Astrocyte (in vitro differentiated cells and primary cell): ENCODE data around the gene CNTNAP2. TPM values are rescaled to one million over a fixed set of nuclear protein-coding genes. Genes with fewer than 3 reads are reported as not detected.

Experiments used
- DNase-seq: peaks from one replicate; pipeline ENCODE4 v3.0.0-alpha.2; 2010; ENCODE audit warnings: low read depth
- FAIRE-seq: peaks from 2 replicates; lab custom pipeline; 2011; peaks lifted over from hg19 to GRCh38; lab: Jason Lieb, UNC
- H2AFZ ChIP-seq: 2 replicates; pipeline ENCODE4 v1.6.0; 2012; ENCODE audit warnings: low read depth, low read length, inconsistent platforms
- H3K27ac ChIP-seq: 2 replicates; pipeline ENCODE4 v1.5.1; 2011; ENCODE audit warnings: low read depth, low read length, inconsistent platforms
- H3K27me3 ChIP-seq: 2 replicates; pipeline ENCODE4 v1.6.0; 2011; ENCODE audit warnings: low read length, inconsistent platforms; ENCODE audit not compliant: insufficient read depth
- H3K36me3 ChIP-seq: 2 replicates; pipeline ENCODE4 v1.5.1; 2011; ENCODE audit warnings: low read length, inconsistent platforms; ENCODE audit not compliant: insufficient read depth
- H3K4me1 ChIP-seq: 2 replicates; pipeline ENCODE4 v1.5.1; 2011; ENCODE audit warnings: low read length, inconsistent platforms; ENCODE audit not compliant: insufficient read depth
- H3K4me2 ChIP-seq: 2 replicates; pipeline ENCODE4 v1.6.0; 2012; ENCODE audit warnings: low read length, inconsistent platforms
- H3K4me3 ChIP-seq: 2 replicates; pipeline ENCODE4 v1.5.1; 2011; ENCODE audit warnings: low read depth, mild to moderate bottlenecking, low read length, inconsistent platforms; ENCODE audit not compliant: insufficient read depth
- H3K79me2 ChIP-seq: 2 replicates; pipeline ENCODE4 v1.6.0; 2012; ENCODE audit warnings: mild to moderate bottlenecking, low read length, inconsistent platforms; ENCODE audit not compliant: insufficient read depth
- H3K9ac ChIP-seq: 2 replicates; pipeline ENCODE4 v1.6.0; 2012; ENCODE audit warnings: mild to moderate bottlenecking, low read length, inconsistent platforms
- H3K9me3 ChIP-seq: 2 replicates; pipeline ENCODE4 v1.5.1; 2012; ENCODE audit warnings: low read depth, mild to moderate bottlenecking, low read length, inconsistent platforms; ENCODE audit not compliant: insufficient read depth
- H4K20me1 ChIP-seq: 2 replicates; pipeline ENCODE4 v1.6.0; 2012; ENCODE audit warnings: low read length, inconsistent platforms; ENCODE audit not compliant: insufficient read depth
- H3K27ac Mint-ChIP-seq: one replicate; pipeline ENCODE4 v1.8.0; 2021; ENCODE audit warnings: mild to moderate bottlenecking, mixed read lengths; ENCODE audit not compliant: unreplicated experiment
- H3K27me3 Mint-ChIP-seq: one replicate; pipeline ENCODE4 v1.8.0; 2021; ENCODE audit warnings: low read depth, mixed read lengths; ENCODE audit not compliant: unreplicated experiment
- H3K36me3 Mint-ChIP-seq: one replicate; pipeline ENCODE4 v1.8.0; 2021; ENCODE audit warnings: low read depth, mixed read lengths; ENCODE audit not compliant: unreplicated experiment
- H3K4me1 Mint-ChIP-seq: one replicate; pipeline ENCODE4 v1.8.0; 2021; ENCODE audit warnings: low read depth, mixed read lengths; ENCODE audit not compliant: unreplicated experiment
- H3K4me3 Mint-ChIP-seq: one replicate; pipeline ENCODE4 v1.8.0; 2021; ENCODE audit warnings: mild to moderate bottlenecking, moderate library complexity, mixed read lengths; ENCODE audit not compliant: unreplicated experiment
- H3K9me3 Mint-ChIP-seq: one replicate; pipeline ENCODE4 v1.8.0; 2021; ENCODE audit warnings: mild to moderate bottlenecking, mixed read lengths; ENCODE audit not compliant: unreplicated experiment
- CTCF ChIP-seq: IDR thresholded peaks from 2 replicates; pipeline ENCODE4 v1.5.1; 2011; ENCODE audit warnings: low read depth, mild to moderate bottlenecking, inconsistent platforms, low read length, moderate library complexity; ENCODE audit not compliant: insufficient read depth
- EZH2 ChIP-seq: IDR thresholded peaks from 2 replicates; pipeline ENCODE4 v1.6.1; 2012; ENCODE audit warnings: mild to moderate bottlenecking, low read length, inconsistent platforms; ENCODE audit not compliant: insufficient read depth
- total RNA-seq: library from RNA; stranded (reverse); gene quantifications from 2 replicates; pipeline ENCODE4 v1.2.1, GENCODE V29; 2021

CNTNAP2 gene
- total RNA-seq, 1 donor from 2014 or later: 20.0 TPM

GRCh38 chr7:147308539-147308938, 1191.9 kb downstream of the CNTNAP2 start:
- Histone ChIP-seq H3K9me3 (no peaks in the 10 kb centered on the region), H4K20me1 (no peaks in the 10 kb centered on the region), H3K27ac (no peak overlapping the region), H3K4me1 (no peaks in the 10 kb centered on the region), H3K4me2 (no peak overlapping the region), H3K4me3 (no peak overlapping the region), H3K27me3 (no peaks in the 10 kb centered on the region), H3K36me3 (no peaks in the 10 kb centered on the region), H3K9ac (no peak overlapping the region), H3K79me2 (no peaks in the 10 kb centered on the region), H2AFZ (no peak overlapping the region)
- no peak for DNase-seq
- H3K27me3 Mint-ChIP-seq: no peaks in the 10 kb centered on the region
- peaks cover 4% of the 10 kb centered on the region for H3K4me1 Mint-ChIP-seq
- H3K4me3 Mint-ChIP-seq: no peak overlapping the region
- H3K36me3 Mint-ChIP-seq: no peaks in the 10 kb centered on the region
- TF ChIP-seq CTCF (no peak), EZH2 (no peak)
- no peaks in the 10 kb centered on the region for H3K9me3 Mint-ChIP-seq
- FAIRE-seq: no peak
- no peak overlapping the region for H3K27ac Mint-ChIP-seq

GRCh38 chr7:147311336-147311735, 1194.7 kb downstream of the CNTNAP2 start:
- Histone ChIP-seq H3K27me3 (no peaks in the 10 kb centered on the region), H4K20me1 (no peaks in the 10 kb centered on the region), H3K79me2 (no peaks in the 10 kb centered on the region), H3K27ac (no peak overlapping the region), H3K9me3 (no peaks in the 10 kb centered on the region), H3K4me1 (no peaks in the 10 kb centered on the region), H3K4me2 (no peak overlapping the region), H3K4me3 (no peak overlapping the region), H3K9ac (no peak overlapping the region), H3K36me3 (no peaks in the 10 kb centered on the region), H2AFZ (no peak overlapping the region)
- H3K27ac Mint-ChIP-seq: no peak overlapping the region
- H3K27me3 Mint-ChIP-seq: no peaks in the 10 kb centered on the region
- H3K4me3 Mint-ChIP-seq: no peak overlapping the region
- H3K9me3 Mint-ChIP-seq: no peaks in the 10 kb centered on the region
- H3K36me3 Mint-ChIP-seq: no peaks in the 10 kb centered on the region
- FAIRE-seq: no peak
- peaks cover 4% of the 10 kb centered on the region for H3K4me1 Mint-ChIP-seq
- DNase-seq: no peak
- TF ChIP-seq EZH2 (no peak), CTCF (no peak)

DNA sequence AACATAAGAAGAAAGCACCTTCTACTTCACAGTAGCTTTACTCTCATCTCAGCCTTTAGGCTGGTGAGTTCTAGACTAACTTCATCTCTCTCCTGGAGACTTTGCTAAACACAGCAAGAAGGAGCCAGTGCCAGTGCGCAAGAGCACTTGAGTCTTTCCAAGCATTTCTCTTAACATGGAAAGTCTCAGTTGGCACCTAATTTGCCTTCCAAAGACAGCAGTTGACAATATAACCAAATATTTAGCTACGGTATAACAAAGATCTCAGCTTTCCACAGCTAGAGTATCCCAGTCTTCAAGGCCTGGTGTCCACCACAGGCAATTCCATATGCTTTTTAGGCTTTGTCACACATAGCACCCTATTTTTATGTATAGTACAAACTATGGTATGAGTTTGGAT, 1204.9 kb downstream of the CNTNAP2 start:
- Histone ChIP-seq H3K4me1 (no peaks in the 10 kb centered on the region), H3K4me3 (no peak overlapping the region), H2AFZ (no peak overlapping the region), H3K79me2 (no peaks in the 10 kb centered on the region), H3K9me3 (no peaks in the 10 kb centered on the region), H3K9ac (no peak overlapping the region), H3K27me3 (no peaks in the 10 kb centered on the region), H3K4me2 (no peak overlapping the region), H3K27ac (no peak overlapping the region), H3K36me3 (no peaks in the 10 kb centered on the region), H4K20me1 (no peaks in the 10 kb centered on the region)
- no peak for DNase-seq
- peaks cover 2% of the 10 kb centered on the region for H3K9me3 Mint-ChIP-seq
- H3K27ac Mint-ChIP-seq: no peak overlapping the region
- H3K4me3 Mint-ChIP-seq: no peak overlapping the region
- no peaks in the 10 kb centered on the region for H3K27me3 Mint-ChIP-seq
- H3K36me3 Mint-ChIP-seq: no peaks in the 10 kb centered on the region
- no peaks in the 10 kb centered on the region for H3K4me1 Mint-ChIP-seq
- FAIRE-seq: no peak
- TF ChIP-seq CTCF: no peak
- TF ChIP-seq EZH2: no peak
